Heart left ventricle (tissue), 16 donors: ENCODE results near the gene DYNLT2. TPM values are rescaled to one million over a fixed set of nuclear protein-coding genes. Genes with fewer than 3 reads are reported as not detected.
A peak's percentile ranks its signal among the peaks of the same experiment; 100 is the strongest.

ENCODE experiments used
- ATAC-seq, 4 donors: fragments of 200-7000 bp; cut with Tn5 transposase; one replicate each; pipeline ENCODE4 v1.9.1; 2020 to 2022; ENCODE audit warnings: moderate library complexity in 4 of 4, mild to moderate bottlenecking in 3 of 4, moderate number of reproducible peaks in 1 of 4
- DNase-seq, 5 donors: peaks; one replicate each; pipeline ENCODE4 v3.0.0-alpha.2; 2020
- H3K27ac ChIP-seq, 12 donors: fragments of 200-600 bp; sonication (generic) in 4 of 12; one replicate each; pipeline versions ENCODE4 v1.5.0 to v1.8.0; 2016 to 2022; ENCODE audit warnings: mild to moderate bottlenecking in 2 of 12
- H3K27me3 ChIP-seq, 9 donors: fragments of 200-600 bp; sonication (generic) in 2 of 9; one replicate each; pipeline versions ENCODE4 v1.5.1 to v1.8.0; 2016 to 2022; ENCODE audit warnings: mild to moderate bottlenecking in 3 of 9
- H3K36me3 ChIP-seq, 9 donors: fragments of 200-600 bp; sonication (generic) in 2 of 9; one replicate each; pipeline versions ENCODE4 v1.5.0 to v1.8.0; 2018 to 2022; ENCODE audit warnings: mild to moderate bottlenecking in 2 of 9
- H3K4me1 ChIP-seq, 12 donors: fragments of 200-600 bp; sonication (generic) in 4 of 12; one replicate each; pipeline versions ENCODE4 v1.5.0 to v1.8.0; 2016 to 2022; ENCODE audit warnings: mild to moderate bottlenecking in 3 of 12
- H3K4me3 ChIP-seq, 12 donors: fragments of 200-600 bp; sonication (generic) in 4 of 12; one replicate each; pipeline versions ENCODE4 v1.5.0 to v1.8.0; 2017 to 2022; ENCODE audit warnings: mild to moderate bottlenecking in 9 of 12, moderate library complexity in 4 of 12
- H3K9me3 ChIP-seq, 12 donors: fragments of 200-600 bp; sonication (generic) in 4 of 12; one replicate each; pipeline versions ENCODE4 v1.5.0 to v1.8.0; 2016 to 2022; ENCODE audit warnings: mild to moderate bottlenecking in 1 of 12
- CTCF ChIP-seq, 12 donors: fragments of 200-600 bp; sonication (generic) in 4 of 12; IDR thresholded peaks; one replicate each; pipeline versions ENCODE4 v1.5.0 to v1.8.0; 2018 to 2022; ENCODE audit warnings: antibody characterized with exemption in 12 of 12, mild to moderate bottlenecking in 5 of 12
- POLR2A ChIP-seq, 2 donors: fragments of 450-650 bp; IDR thresholded peaks; one replicate each; pipeline ENCODE4 v1.6.1; 2017; ENCODE audit warnings: antibody characterized with exemption in 2 of 2, mild to moderate bottlenecking in 2 of 2, moderate library complexity in 2 of 2
- WGBS, 4 donors: extraction: QIAGEN DNeasy Blood & Tissue Kit in 2 of 4; methylation state at CpG; one replicate each; pipeline versions ENCODE4 v1.1.5 to v1.1.7; 2013 to 2018; 5-methylcytosine and 5-hydroxymethylcytosine counted together
- intact Hi-C, 10 donors: fragments of 100-400 bp; cut with DNase I; formaldehyde crosslinking; loops; one replicate each; pipeline versions ENCODE4 v1.11.1 to v1.14.2; 2022
- polyA plus RNA-seq, 2 donors: library from polyadenylated mRNA; stranded (reverse); fragments of 200-250 nt; gene quantifications; one replicate each; pipeline ENCODE4 v1.2.3, GENCODE V29; 2013
- total RNA-seq, 9 donors: library from RNA; depleted of rRNA in 2 of 9; stranded (reverse); fragments of >200 nt in 2 of 9; fragmentation: NEBNext Ultra II Directional in 3 of 9; extraction: Animal tissue kit (Norgen Biotek cat#: 25700) in 3 of 9; gene quantifications; one replicate each; pipeline versions ENCODE4 v1.1.0 to v1.2.4, GENCODE V29; 2016 to 2023
- donor health status: ischemic (EF 13 %, LVEDD 7.1; RV severe dilation, severe dysfunction).
- donor health status: healthy with polysubstance abuse.
- donor health status: DM: no; HTN: yes; CAD: no.
- donor health status: DM: no; HTN: no; CAD: no.
- donor health status: ischemic (EF 25% LVEDD 6.9; RV normal size, moderate dysfunction).
- donor health status: ischemic (EF 25% LVEDD 5.7; RV mildly dilated, moderate dysfunction).
- donor health status: healthy.
- donor health status: DM: yes; HTN: yes; CAD: no.
- donor health status: ischemic (EF 35%, LVEDD 5.7; RV mildly dilated, moderate dysfunction).
- donor health status: nonischemic (EF 11% LVEDD 7.7; RV severe dilation, severe dysfunction).
- donor health status: DM: yes; HTN: yes; CAD: no.
- donor health status: PGD.
- donor health status: ischemic (EF 29% LVEDD 5.4; RV normal size, mild dysfunction).
- donor health status: nonischemic (EF 23%, LVEDD 6.1; RV moderate dilation, normal function).

DYNLT2 gene
- total and polyA plus RNA-seq, 11 donors = 0.49 to 1.5 (median 0.67) TPM

- peaks cover 0 to 22% (median 8%) of the 10 kb centered on the region in 9 donors for H3K36me3 ChIP-seq
- H3K9me3 ChIP-seq = peaks cover 0 to 5% (median 0%) of the 10 kb centered on the region in 12 donors
- no peak for DNase-seq
- H3K27ac ChIP-seq = peak overlapping the region; percentile 85 to 97 (median 96)
- ATAC-seq = no peak
- TF ChIP-seq POLR2A (IDR thresholded peaks at IDR 0.05) (no peak), CTCF (IDR thresholded peaks at IDR 0.05) (no peak)
- intact Hi-C loops = loop anchor here in 7 of 10 donors (5.0 to 10.0 kb wide), 5 partner anchors 47 to 805 kb away; partner anchors contain the start of genes PSMB1 (in 3 of the 7), TBP (in 3 of the 7), C6orf120 (in 2 of the 7) and WDR27 (in 2 of the 7)
- H3K27me3 ChIP-seq = no peaks in the 10 kb centered on the region
- peaks cover 0 to 29% (median 17%) of the 10 kb centered on the region in 12 donors for H3K4me1 ChIP-seq
- WGBS, 4 donors = 6 to 14% (median 9%) methylated on average over 19 of the region's 19 CpGs
- H3K4me3 ChIP-seq = peak overlapping the region; percentile 66 to 98 (median 88)
Observed at GRCh38 chr6:169752074-169752623, 777 bp upstream of the DYNLT2 start.

GRCh38 chr6:169746556-169746955 lies 4.8 kb downstream of the DYNLT2 start:
- intact Hi-C loops = no loop called here
- no peak overlapping the region for H3K4me3 ChIP-seq

GRCh38 chr6:169745405-169745804 lies 6.0 kb downstream of the DYNLT2 start:
- Histone ChIP-seq H3K4me1 (peaks cover 0 to 10% (median 4%) of the 10 kb centered on the region in 12 donors), H3K36me3 (no peaks in the 10 kb centered on the region), H3K27ac (no peak overlapping the region), H3K4me3 (no peak overlapping the region), H3K27me3 (no peaks in the 10 kb centered on the region), H3K9me3 (peaks cover 0 to 26% (median 0%) of the 10 kb centered on the region in 12 donors)
- 80 to 90% (median 86%) methylated on average over 3 of the region's 3 CpGs for WGBS, 4 donors
- intact Hi-C loops = no loop called here
- DNase-seq (no peak), ATAC-seq (no peak)
- TF ChIP-seq POLR2A (IDR thresholded peaks at IDR 0.05) (no peak), CTCF (IDR thresholded peaks at IDR 0.05) (no peak)

More at GRCh38 chr6:169746556-169746955, 4.8 kb downstream of the DYNLT2 start:
- H3K27ac ChIP-seq = no peak overlapping the region
- peaks cover 0 to 26% (median 0%) of the 10 kb centered on the region in 12 donors for H3K9me3 ChIP-seq
- no peaks in the 10 kb centered on the region for H3K27me3 ChIP-seq
- ATAC-seq = no peak
- TF ChIP-seq CTCF (IDR thresholded peaks at IDR 0.05) (no peak), POLR2A (IDR thresholded peaks at IDR 0.05) (no peak)
- H3K36me3 ChIP-seq = no peaks in the 10 kb centered on the region
- WGBS, 4 donors = 90 to 93% (median 93%) methylated on average over 1 of the region's 1 CpG
- no peak for DNase-seq
- peaks cover 0 to 16% (median 9%) of the 10 kb centered on the region in 12 donors for H3K4me1 ChIP-seq

GRCh38 chr6:169741344-169741743 lies 10.0 kb downstream of the DYNLT2 start:
- DNase-seq = no peak
- no peak overlapping the region for H3K4me3 ChIP-seq
- no peak for TF ChIP-seq POLR2A (IDR thresholded peaks at IDR 0.05)
- no peak for TF ChIP-seq CTCF (IDR thresholded peaks at IDR 0.05)
- H3K27ac ChIP-seq = no peak overlapping the region
- no peak for ATAC-seq
- no peaks in the 10 kb centered on the region for H3K36me3 ChIP-seq
- H3K27me3 ChIP-seq = no peaks in the 10 kb centered on the region
- peaks cover 0 to 15% (median 0%) of the 10 kb centered on the region in 12 donors for H3K9me3 ChIP-seq
- intact Hi-C loops = no loop called here
- peaks cover 0 to 8% (median 0%) of the 10 kb centered on the region in 12 donors for H3K4me1 ChIP-seq
